B cell (primary cell): ENCODE data around the gene AXDND1. TPM values are rescaled to one million over a fixed set of nuclear protein-coding genes. Genes with fewer than 3 reads are reported as not detected.
"Not testable (repeated sequence)": the region's sequence is repeated elsewhere in the genome, so short reads cannot be mapped to it uniquely, and the experiment has no call there.

Source experiments
- ATAC-seq: fragments of 200-7000 bp; cut with Tn5 transposase; one replicate; pipeline ENCODE4 v1.10.0; 2021; ENCODE audit warnings: low read depth, mild to moderate bottlenecking, moderate number of reproducible peaks, moderate library complexity
- CTCF ChIA-PET: fragments of 350-600 bp; sonication (Branson Sonifier 250); formaldehyde crosslinking; loops from one replicate; lab custom pipeline; 2021; ENCODE audit warnings: antibody characterized with exemption, inconsistent platforms; lab: Charles Lee
- POLR2A ChIA-PET: fragments of 350-600 bp; sonication (Branson Sonifier 250); formaldehyde crosslinking; loops from one replicate; lab custom pipeline; 2021; ENCODE audit warnings: antibody characterized with exemption; lab: Charles Lee
- DNase-seq: peaks from one replicate; pipeline ENCODE4 v3.0.0; 2013
- H2AFZ ChIP-seq: 2 replicates; pipeline ENCODE4 v1.6.1; 2012; ENCODE audit warnings: mild to moderate bottlenecking, low read depth, low read length; ENCODE audit not compliant: insufficient read depth, poor library complexity, severe bottlenecking
- H3K27ac ChIP-seq, 2 donors: 1 replicate in 1 of 2; 2 replicates in 1 of 2; pipeline ENCODE4 v1.5.1; 2012 to 2013; ENCODE audit warnings: low read length in 2 of 2, mild to moderate bottlenecking in 2 of 2, moderate library complexity in 1 of 2
- H3K27me3 ChIP-seq, 4 experiments: fragments of 200-600 bp in 1 of 4; sonication (generic) in 1 of 4; replicated peaks in 1 of 4; 1 replicate in 2 of 4; 2 replicates in 2 of 4; pipeline versions ENCODE4 v1.6.1 to v1.7.0; 2013 to 2016; ENCODE audit warnings: low read length in 3 of 4, mild to moderate bottlenecking in 2 of 4, mixed read lengths in 1 of 4, moderate library complexity in 1 of 4; ENCODE audit not compliant: insufficient read depth in 4 of 4, control insufficient read depth in 3 of 4; ENCODE audit errors: control extremely low read depth in 1 of 4
- H3K36me3 ChIP-seq, 2 experiments: replicated peaks in 1 of 2; 1 replicate in 1 of 2; 2 replicates in 1 of 2; pipeline versions ENCODE4 v1.6.1 to v1.7.1; 2013; ENCODE audit warnings: low read length in 1 of 2; ENCODE audit not compliant: insufficient read depth in 2 of 2, control insufficient read depth in 1 of 2; ENCODE audit errors: control extremely low read depth in 1 of 2, extremely low read depth in 1 of 2
- H3K4me1 ChIP-seq, 2 donors: fragments of 200-600 bp in 1 of 2; sonication (generic) in 1 of 2; 1 replicate in 1 of 2; 2 replicates in 1 of 2; pipeline versions ENCODE4 v1.5.1 to v1.6.1; 2013 to 2017; ENCODE audit warnings: low read length in 2 of 2; ENCODE audit not compliant: control insufficient read depth in 2 of 2, insufficient read depth in 2 of 2
- H3K4me2 ChIP-seq: replicated peaks from 2 replicates; pipeline ENCODE3; 2012; ENCODE audit warnings: mild to moderate bottlenecking, low read depth, low read length; ENCODE audit not compliant: poor library complexity, severe bottlenecking
- H3K4me3 ChIP-seq, 5 experiments: fragments of 200-600 bp in 1 of 5; sonication (generic) in 1 of 5; 1 replicate in 3 of 5; 2 replicates in 2 of 5; pipeline versions ENCODE4 v1.5.1 to v1.7.0; 2011 to 2016; ENCODE audit warnings: low read length in 4 of 5, mild to moderate bottlenecking in 4 of 5, low read depth in 2 of 5, control low read depth in 1 of 5, moderate library complexity in 1 of 5; ENCODE audit not compliant: insufficient read depth in 1 of 5; ENCODE audit errors: control extremely low read depth in 1 of 5, extremely low read depth in 1 of 5
- H3K79me2 ChIP-seq: fragments of 200-600 bp; sonication (generic); one replicate; pipeline ENCODE4 v1.6.0; 2016; ENCODE audit warnings: low read length; ENCODE audit not compliant: control insufficient read depth, insufficient read depth
- H3K9ac ChIP-seq: fragments of 200-600 bp; sonication (generic); 2 replicates; pipeline ENCODE4 v1.6.1; 2017; ENCODE audit warnings: mild to moderate bottlenecking, low read length, moderate library complexity
- H3K9me3 ChIP-seq, 3 donors: one replicate each; pipeline versions ENCODE4 v1.6.1 to v1.7.1; 2013; ENCODE audit warnings: low read length in 2 of 3; ENCODE audit not compliant: control insufficient read depth in 2 of 3, insufficient read depth in 1 of 3; ENCODE audit errors: control extremely low read depth in 1 of 3
- H4K20me1 ChIP-seq: 2 replicates; pipeline ENCODE4 v1.6.0; 2012; ENCODE audit warnings: mild to moderate bottlenecking, low read length; ENCODE audit not compliant: insufficient read depth, control insufficient read depth, poor library complexity, severe bottlenecking
- H3K27ac Mint-ChIP-seq: one replicate; pipeline ENCODE4 v1.8.0; 2021; ENCODE audit warnings: mixed read lengths
- H3K27me3 Mint-ChIP-seq: one replicate; pipeline ENCODE4 v1.8.0; 2021; ENCODE audit warnings: mixed read lengths
- H3K4me1 Mint-ChIP-seq: one replicate; pipeline ENCODE4 v1.8.0; 2021; ENCODE audit warnings: mixed read lengths
- H3K4me3 Mint-ChIP-seq: one replicate; pipeline ENCODE4 v1.8.0; 2021; ENCODE audit warnings: mixed read lengths
- H3K9me3 Mint-ChIP-seq: one replicate; pipeline ENCODE4 v1.8.0; 2022; ENCODE audit warnings: mixed read lengths; ENCODE audit not compliant: insufficient read depth
- EZH2 ChIP-seq: IDR thresholded peaks from 2 replicates; pipeline ENCODE4 v1.6.1; 2012; ENCODE audit warnings: borderline replicate concordance, low read depth, mild to moderate bottlenecking, moderate library complexity, low read length; ENCODE audit not compliant: insufficient read depth, poor library complexity, severe bottlenecking
- WGBS: methylation state at CpG from one replicate; pipeline ENCODE4 v1.1.5; 2013; ENCODE audit warnings: missing lambda C conversion rate; ENCODE audit not compliant: insufficient coverage; 5-methylcytosine and 5-hydroxymethylcytosine counted together
- intact Hi-C: fragments of 100-400 bp; cut with micrococcal nuclease; formaldehyde crosslinking; loops from one replicate; pipeline ENCODE4 v1.10.0; 2022
- polyA plus RNA-seq: library from polyadenylated mRNA; depleted of rRNA; stranded (reverse); fragments of >200 nt; gene quantifications from 2 replicates; pipeline ENCODE4 v1.2.3, GENCODE V29; 2012
- total RNA-seq, 2 donors: library from RNA; stranded (reverse); fragments of 120-200 nt in 1 of 2; gene quantifications; 1 replicate in 1 of 2; 2 replicates in 1 of 2; pipeline versions ENCODE4 v1.2.3 to v1.2.4, GENCODE V29; 2013 to 2022
- TF ChIP-seq, protein P1 (sequence below): fragments of 200-600 bp; IDR thresholded peaks from one replicate; pipeline ENCODE4 v1.8.0; 2022; ENCODE audit warnings: antibody characterized with exemption, mild to moderate bottlenecking

AXDND1 gene
- total and polyA plus RNA-seq, 2 donors (not counting 1 experiment from before 2014, with no cell fraction given) = 0.40 to 1.1 TPM

DNA sequence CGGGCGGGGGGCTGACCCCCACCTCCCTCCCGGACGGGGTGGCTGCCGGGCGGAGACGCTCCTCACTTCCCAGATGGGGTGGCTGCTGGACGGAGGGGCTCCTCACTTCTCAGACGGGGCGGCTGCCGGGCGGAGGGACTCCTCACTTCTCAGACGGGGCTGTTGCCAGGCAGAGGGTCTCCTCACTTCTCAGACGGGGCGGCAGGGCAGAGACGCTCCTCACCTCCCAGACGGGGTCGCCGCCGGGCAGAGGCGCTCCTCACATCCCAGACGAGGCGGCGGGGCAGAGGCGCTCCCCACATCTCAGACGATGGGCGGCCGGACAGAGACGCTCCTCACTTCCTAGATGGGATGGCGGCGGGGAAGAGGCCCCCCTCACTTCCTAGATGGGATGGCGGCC is 52.9 kb downstream of the AXDND1 start:
- H3K36me3 ChIP-seq, H3K27me3 Mint-ChIP-seq, H3K27ac Mint-ChIP-seq, H3K4me2 ChIP-seq, H3K9me3 Mint-ChIP-seq, H2AFZ ChIP-seq, CTCF ChIA-PET, POLR2A ChIA-PET, H3K79me2 ChIP-seq, H4K20me1 ChIP-seq, H3K27me3 ChIP-seq, H3K4me1 ChIP-seq, H3K27ac ChIP-seq, intact Hi-C loops, H3K9ac ChIP-seq, DNase-seq, H3K9me3 ChIP-seq, H3K4me3 ChIP-seq, H3K4me3 Mint-ChIP-seq, ATAC-seq, H3K4me1 Mint-ChIP-seq: not testable (repeated sequence)
- WGBS = no CpG with 5 or more reads among the region's 32 CpGs

DNA sequence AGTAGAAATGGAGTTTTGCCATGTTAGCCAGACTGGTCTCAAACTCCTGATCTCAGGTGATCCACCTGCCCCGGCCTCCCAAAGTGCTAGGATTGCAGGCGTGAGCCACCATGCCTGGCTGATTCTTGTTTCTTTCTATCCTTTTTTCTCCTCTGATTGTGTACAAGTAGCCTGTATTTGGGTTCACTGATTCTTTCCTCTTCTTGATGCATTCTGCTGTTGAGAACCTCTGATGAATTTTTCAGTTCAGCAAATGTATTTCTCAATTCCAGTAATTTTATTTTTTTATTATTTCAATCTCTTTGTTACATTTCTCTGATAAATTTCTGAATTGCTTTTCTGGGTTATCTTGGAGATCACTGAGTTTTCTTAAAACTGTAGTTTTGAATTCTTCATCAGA is 58.8 kb downstream of the AXDND1 start:
- Mint-ChIP-seq H3K27ac (no peak overlapping the region), H3K27me3 (no peaks in the 10 kb centered on the region), H3K4me1 (no peaks in the 10 kb centered on the region), H3K4me3 (no peak overlapping the region), H3K9me3 (peaks cover 15% of the 10 kb centered on the region)
- H3K4me2 ChIP-seq = no peak overlapping the region
- TF ChIP-seq, protein P1, sequence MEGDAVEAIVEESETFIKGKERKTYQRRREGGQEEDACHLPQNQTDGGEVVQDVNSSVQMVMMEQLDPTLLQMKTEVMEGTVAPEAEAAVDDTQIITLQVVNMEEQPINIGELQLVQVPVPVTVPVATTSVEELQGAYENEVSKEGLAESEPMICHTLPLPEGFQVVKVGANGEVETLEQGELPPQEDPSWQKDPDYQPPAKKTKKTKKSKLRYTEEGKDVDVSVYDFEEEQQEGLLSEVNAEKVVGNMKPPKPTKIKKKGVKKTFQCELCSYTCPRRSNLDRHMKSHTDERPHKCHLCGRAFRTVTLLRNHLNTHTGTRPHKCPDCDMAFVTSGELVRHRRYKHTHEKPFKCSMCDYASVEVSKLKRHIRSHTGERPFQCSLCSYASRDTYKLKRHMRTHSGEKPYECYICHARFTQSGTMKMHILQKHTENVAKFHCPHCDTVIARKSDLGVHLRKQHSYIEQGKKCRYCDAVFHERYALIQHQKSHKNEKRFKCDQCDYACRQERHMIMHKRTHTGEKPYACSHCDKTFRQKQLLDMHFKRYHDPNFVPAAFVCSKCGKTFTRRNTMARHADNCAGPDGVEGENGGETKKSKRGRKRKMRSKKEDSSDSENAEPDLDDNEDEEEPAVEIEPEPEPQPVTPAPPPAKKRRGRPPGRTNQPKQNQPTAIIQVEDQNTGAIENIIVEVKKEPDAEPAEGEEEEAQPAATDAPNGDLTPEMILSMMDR = no peak
- no peak for TF ChIP-seq EZH2
- H3K4me1 ChIP-seq = no peaks in the 10 kb centered on the region
- no peaks in the 10 kb centered on the region for H3K36me3 ChIP-seq
- no peak for ATAC-seq
- no peak overlapping the region for H3K9ac ChIP-seq
- H3K27me3 ChIP-seq = no peaks in the 10 kb centered on the region
- H3K79me2 ChIP-seq = no peaks in the 10 kb centered on the region
- DNase-seq = no peak
- H4K20me1 ChIP-seq = no peaks in the 10 kb centered on the region
- CTCF ChIA-PET = no interaction called here
- H3K27ac ChIP-seq = no peak overlapping the region
- POLR2A ChIA-PET = no interaction called here
- intact Hi-C loops = no loop called here
- H3K9me3 ChIP-seq = peaks cover 4 to 17% (median 15%) of the 10 kb centered on the region in 3 donors
- H2AFZ ChIP-seq = no peak overlapping the region
- no CpG with 5 or more reads among the region's 2 CpGs for WGBS
- no peak overlapping the region for H3K4me3 ChIP-seq
